Measurements from ENCODE around the gene CCDC107. TPM values are rescaled to one million over a fixed set of nuclear protein-coding genes. Genes with fewer than 3 reads are reported as not detected.
A peak's percentile ranks its signal among the peaks of the same experiment; 100 is the strongest.

CCDC107 gene
- total and polyA plus RNA-seq, 12 donors, result 27.9 to 198 (median 40.5) TPM

DNA sequence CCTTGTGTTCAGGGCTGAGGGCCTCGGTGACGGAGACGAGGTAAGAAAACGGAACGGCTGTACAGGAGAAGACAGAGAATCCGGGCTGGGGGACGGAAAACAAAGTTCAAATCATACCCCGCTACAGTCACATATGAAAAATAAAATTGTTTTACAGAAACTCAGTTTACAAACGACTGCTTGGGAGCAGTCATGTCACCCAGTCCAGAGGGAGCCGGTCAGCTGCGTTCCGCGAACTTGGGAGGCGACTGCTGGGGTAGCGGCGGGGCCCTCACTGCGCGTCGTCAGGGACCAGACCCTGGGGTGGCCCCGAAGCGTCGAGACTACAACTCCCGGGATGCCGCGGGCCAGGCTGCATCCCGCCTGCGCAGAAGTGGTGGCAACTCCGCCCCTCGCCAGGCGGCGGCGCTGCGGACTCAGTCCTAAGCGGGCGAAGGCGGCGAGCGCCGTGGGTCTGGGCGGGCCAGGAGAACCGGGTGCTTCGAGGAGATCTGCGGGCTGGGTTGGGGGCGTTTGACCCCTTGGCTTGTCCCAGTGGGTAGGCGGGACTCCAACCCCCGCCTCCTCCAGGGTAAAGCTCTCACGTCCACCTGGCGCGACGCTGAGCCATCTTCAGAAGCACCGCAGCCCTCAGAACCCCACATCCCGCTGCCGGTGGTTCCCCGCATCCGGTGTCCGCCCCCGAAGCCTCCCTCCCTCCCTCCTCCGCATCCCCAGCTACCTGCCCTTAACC lies 11.4 kb upstream of the CCDC107 start:
- Histone ChIP-seq H3K27me3 (no peaks in the 10 kb centered on the region), H3K4me1 (replicated peaks in 1 of 2) (peaks cover 3 to 18% of the 10 kb centered on the region in 2 donors), H3K27ac (peak overlapping the region; percentile 43 to 92 (median 79)), H3K4me3 (peak overlapping the region; percentile 27 to 69 (median 58)), H3K9me3 (replicated peaks in 1 of 3) (no peaks in the 10 kb centered on the region), H3K36me3 (replicated peaks in 1 of 2) (no peaks in the 10 kb centered on the region)
- TF ChIP-seq, protein P1, sequence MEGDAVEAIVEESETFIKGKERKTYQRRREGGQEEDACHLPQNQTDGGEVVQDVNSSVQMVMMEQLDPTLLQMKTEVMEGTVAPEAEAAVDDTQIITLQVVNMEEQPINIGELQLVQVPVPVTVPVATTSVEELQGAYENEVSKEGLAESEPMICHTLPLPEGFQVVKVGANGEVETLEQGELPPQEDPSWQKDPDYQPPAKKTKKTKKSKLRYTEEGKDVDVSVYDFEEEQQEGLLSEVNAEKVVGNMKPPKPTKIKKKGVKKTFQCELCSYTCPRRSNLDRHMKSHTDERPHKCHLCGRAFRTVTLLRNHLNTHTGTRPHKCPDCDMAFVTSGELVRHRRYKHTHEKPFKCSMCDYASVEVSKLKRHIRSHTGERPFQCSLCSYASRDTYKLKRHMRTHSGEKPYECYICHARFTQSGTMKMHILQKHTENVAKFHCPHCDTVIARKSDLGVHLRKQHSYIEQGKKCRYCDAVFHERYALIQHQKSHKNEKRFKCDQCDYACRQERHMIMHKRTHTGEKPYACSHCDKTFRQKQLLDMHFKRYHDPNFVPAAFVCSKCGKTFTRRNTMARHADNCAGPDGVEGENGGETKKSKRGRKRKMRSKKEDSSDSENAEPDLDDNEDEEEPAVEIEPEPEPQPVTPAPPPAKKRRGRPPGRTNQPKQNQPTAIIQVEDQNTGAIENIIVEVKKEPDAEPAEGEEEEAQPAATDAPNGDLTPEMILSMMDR (IDR thresholded peaks at IDR 0.05), result peak; percentile 90 to 99 (median 93)
- peak; percentile 87 for TF ChIP-seq POLR2A (IDR thresholded peaks at IDR 0.05)
- intact Hi-C loops (cut with DNase I), result loop anchor here in 1 of 2 donors (5.0 kb wide), 1 partner anchor 39 kb away; the partner anchor contains the start of gene TESK1
- WGBS, 4 donors, result 0% methylated on average over 9 to 58 of the region's 58 CpGs
- DNase-seq, result peak; percentile 89 to 96 (median 95)

DNA sequence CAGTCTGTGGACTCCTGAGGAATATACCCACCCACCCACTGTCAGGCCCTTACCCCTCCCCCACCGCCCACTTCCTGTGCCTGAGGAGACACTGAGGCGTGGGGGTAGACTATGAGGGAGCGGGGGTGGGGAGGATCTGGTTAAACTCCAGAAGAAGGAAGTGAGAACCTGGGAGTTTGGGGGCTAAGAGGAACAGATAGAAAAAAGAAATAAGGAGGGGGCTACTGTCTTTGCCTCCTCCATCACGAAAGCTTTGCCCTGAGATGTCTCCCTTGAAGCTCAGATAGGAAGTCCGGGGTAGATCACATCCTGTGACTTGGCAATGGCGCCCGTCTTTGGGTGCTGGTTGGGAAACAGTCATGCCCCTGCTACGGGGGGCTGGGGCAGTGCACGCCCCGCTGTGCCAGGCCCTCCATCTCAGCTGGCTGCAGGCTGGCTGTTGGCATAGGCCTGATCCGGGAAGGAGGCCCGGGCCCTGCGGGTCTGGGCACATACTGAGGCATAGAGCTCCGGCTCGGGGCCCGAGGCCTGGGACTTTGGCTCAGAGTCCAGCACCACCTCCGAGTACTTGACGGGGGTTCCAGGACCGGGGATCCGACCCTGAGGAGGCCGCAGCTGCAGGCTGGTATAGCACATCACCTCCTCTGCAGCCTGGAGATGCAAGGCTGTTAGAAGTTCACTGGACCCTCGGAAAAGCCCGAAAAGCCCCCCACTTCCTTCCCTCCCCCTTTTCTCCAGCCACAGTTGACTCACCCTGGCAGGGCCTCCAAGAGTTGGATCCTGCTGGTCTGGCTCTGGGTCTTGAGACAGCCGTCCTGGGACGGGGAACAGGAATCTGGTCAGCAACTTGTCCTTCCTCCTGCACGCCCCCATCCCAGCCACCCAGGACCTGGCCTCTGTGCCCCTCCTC lies 8.4 kb upstream of the CCDC107 start:
- TF ChIP-seq, protein P1 (IDR thresholded peaks at IDR 0.05), result no peak
- TF ChIP-seq POLR2A (IDR thresholded peaks at IDR 0.05), result no peak
- DNase-seq, result peak in 1 of 7 donors; percentile 52
- 66 to 82% (median 74%) methylated on average over 8 to 26 of the region's 26 CpGs for WGBS, 4 donors
- peaks cover 3 to 27% of the 10 kb centered on the region in 2 donors for H3K4me1 ChIP-seq (replicated peaks in 1 of 2)
- H3K27ac ChIP-seq, result no peak overlapping the region
- intact Hi-C loops (cut with DNase I), result loop anchor here in 1 of 2 donors (5.0 kb wide), 1 partner anchor 42 kb away; the partner anchor contains the start of gene TESK1
- no peak overlapping the region for H3K4me3 ChIP-seq
- H3K27me3 ChIP-seq, result no peaks in the 10 kb centered on the region
- H3K36me3 ChIP-seq (replicated peaks in 1 of 2), result no peaks in the 10 kb centered on the region
- H3K9me3 ChIP-seq (replicated peaks in 1 of 3), result no peaks in the 10 kb centered on the region

DNA sequence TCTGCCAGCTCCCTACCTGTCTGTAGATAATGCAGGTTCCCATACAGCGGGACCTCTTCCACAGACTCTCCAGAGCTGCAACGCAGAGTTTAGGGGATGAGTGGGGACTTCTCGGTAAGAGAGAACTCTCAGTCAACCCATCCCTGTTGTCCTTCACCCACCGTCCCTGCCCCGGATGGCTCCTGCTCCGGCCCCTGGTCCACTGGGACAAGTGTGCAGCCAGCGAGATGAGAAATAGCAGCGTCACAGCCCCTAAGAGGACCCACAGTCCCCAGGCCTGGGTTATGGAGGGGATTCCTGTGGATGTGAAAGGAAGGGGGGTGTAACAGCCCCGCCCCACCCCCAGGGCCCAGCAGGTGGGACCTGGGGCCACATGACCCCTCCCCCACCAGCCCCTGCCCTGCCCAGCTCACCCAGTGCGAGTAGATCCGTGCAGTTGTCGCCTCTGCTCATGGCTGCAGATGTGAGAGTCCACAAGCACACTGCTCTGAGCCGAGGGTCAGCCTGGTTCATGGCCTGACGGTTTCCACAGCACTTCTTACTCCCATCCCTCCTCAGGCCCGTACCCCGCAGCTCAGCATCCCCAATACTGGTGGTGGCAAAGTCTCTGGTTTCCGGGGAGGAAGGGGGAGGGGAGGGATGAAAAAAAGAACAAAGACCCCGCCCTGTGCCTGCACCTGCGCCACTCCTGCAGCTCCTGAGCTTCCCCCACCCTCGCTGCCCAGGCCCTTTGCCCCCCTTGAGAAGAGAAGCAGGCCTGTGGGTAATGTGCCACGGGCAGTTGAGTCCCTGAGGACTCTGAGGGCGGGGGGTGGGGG lies 7.5 kb upstream of the CCDC107 start, which contains the start of gene SIT1:
Gene SIT1 (minus strand): TSS at position 591 of the 818 bp plus-strand sequence. CDS start 78 bp downstream, at position 513.
- H3K4me3 ChIP-seq, result no peak within 1 kb of the TSS

More for the DNA sequence above, 7.5 kb upstream of the CCDC107 start, which contains the start of gene SIT1:
- Histone ChIP-seq H3K36me3 (replicated peaks in 1 of 2) (no peaks in the 10 kb centered on the region), H3K4me1 (replicated peaks in 1 of 2) (peaks cover 3 to 19% of the 10 kb centered on the region in 2 donors), H3K9me3 (replicated peaks in 1 of 3) (no peaks in the 10 kb centered on the region), H3K27ac (no peak within 1 kb of the TSS), H3K27me3 (no peaks in the 10 kb centered on the region)
- TF ChIP-seq, protein P1 (IDR thresholded peaks at IDR 0.05), result no peak
- no peak for TF ChIP-seq POLR2A (IDR thresholded peaks at IDR 0.05)
- intact Hi-C loops (cut with DNase I), result no loop called here
- 66 to 71% (median 69%) methylated on average over 14 to 22 of the region's 22 CpGs for WGBS, 4 donors
- peak in 1 of 7 donors; percentile 14 for DNase-seq

Data from adrenal gland (tissue), 12 donors.